GM19328 (cell line): ENCODE measurements around the gene ZER1.
"Not testable (repeated sequence)": the region's sequence is repeated elsewhere in the genome, so short reads cannot be mapped to it uniquely, and the experiment has no call there.

Experiments used
- ATAC-seq: cut with Tn5 transposase; IDR thresholded peaks from one replicate; pipeline ENCODE4 v1.9.1; 2021; ENCODE audit warnings: mild to moderate bottlenecking, moderate library complexity; ENCODE audit not compliant: unreplicated experiment

The ZER1 gene

GRCh38 chr9:128771745-128772519 is at the start of gene ZER1:
TSS of gene ZER1 (minus strand) at chr9:128771927. CDS start at chr9:128755565, 16,362 bp downstream.
- ATAC-seq = peak; percentile 91

GRCh38 chr9:128820665-128821583 is 49.2 kb upstream of the ZER1 start:
- ATAC-seq = no peak

- no peak for ATAC-seq
These were observed 48.3 kb upstream of the ZER1 start for GRCh38 chr9:128819716-128820664.

GRCh38 chr9:128818839-128819715 is 47.4 kb upstream of the ZER1 start:
- peak; percentile 16 for ATAC-seq

GRCh38 chr9:128818099-128818838 is 46.5 kb upstream of the ZER1 start, which contains the start of gene ENDOG:
TSS of gene ENDOG (plus strand) at chr9:128818500. CDS start at chr9:128818685, 185 bp downstream.
- ATAC-seq = peak; percentile 83

GRCh38 chr9:128810873-128811272 is 39.1 kb upstream of the ZER1 start:
- ATAC-seq = no peak

- ATAC-seq = no peak
These were observed 38.1 kb upstream of the ZER1 start for GRCh38 chr9:128809831-128810230.

- no peak for ATAC-seq
These were observed 37.4 kb upstream of the ZER1 start for GRCh38 chr9:128809036-128809599.

GRCh38 chr9:128808543-128808942 is 36.8 kb upstream of the ZER1 start:
- ATAC-seq = no peak

GRCh38 chr9:128807827-128808226 is 36.1 kb upstream of the ZER1 start:
- ATAC-seq = no peak

- ATAC-seq = no peak
These were observed 33.9 kb upstream of the ZER1 start for GRCh38 chr9:128805661-128806060.

- no peak for ATAC-seq
These were observed 30.8 kb upstream of the ZER1 start for GRCh38 chr9:128802482-128802881.

GRCh38 chr9:128800061-128800460 is 28.3 kb upstream of the ZER1 start:
- no peak for ATAC-seq

- no peak for ATAC-seq
These were observed 27.2 kb upstream of the ZER1 start for GRCh38 chr9:128798896-128799295.

GRCh38 chr9:128794961-128795360 is 23.2 kb upstream of the ZER1 start:
- not testable (repeated sequence) for ATAC-seq

GRCh38 chr9:128792978-128793686 is 21.4 kb upstream of the ZER1 start:
- no peak for ATAC-seq

- ATAC-seq = no peak
These were observed 20.4 kb upstream of the ZER1 start for GRCh38 chr9:128792134-128792533.

GRCh38 chr9:128790536-128790935 is 18.8 kb upstream of the ZER1 start:
- ATAC-seq = no peak
